Fibroblast of villous mesenchyme (primary cell): ENCODE measurements around the gene GSDMA. TPM values are rescaled to one million over a fixed set of nuclear protein-coding genes. Genes with fewer than 3 reads are reported as not detected.

ENCODE experiments used
- DNase-seq: peaks from one replicate; pipeline ENCODE4 v3.0.0-alpha.2; 2010; ENCODE audit warnings: low read depth
- H3K4me3 ChIP-seq: 2 replicates; pipeline ENCODE4 v1.5.1; 2011; ENCODE audit warnings: low read depth, mild to moderate bottlenecking, low read length
- CTCF ChIP-seq: IDR thresholded peaks from 2 replicates; pipeline ENCODE4 v1.5.1; 2012; ENCODE audit warnings: low read depth, mild to moderate bottlenecking, low read length; ENCODE audit not compliant: insufficient read depth
- total RNA-seq: library from RNA; depleted of rRNA; stranded (reverse); fragments of >200 nt; gene quantifications from 2 replicates; pipeline ENCODE4 v1.2.3, GENCODE V29; 2012

Gene GSDMA
- total RNA-seq, result under 0.01 TPM in 1 of 2 replicates, not detected in the other

GRCh38 chr17:39962642-39963220 is at the start of gene GSDMA:
GSDMA (plus strand) TSS chr17:39963004; CDS start chr17:39965688, 2,684 bp downstream.
- no peak for DNase-seq
- H3K4me3 ChIP-seq, result no peak within 1 kb of the TSS
- TF ChIP-seq CTCF, result no peak

- TF ChIP-seq CTCF, result no peak
- H3K4me3 ChIP-seq, result no peak overlapping the region
- no peak for DNase-seq
These were observed 48.8 kb upstream of the GSDMA start for GRCh38 chr17:39913989-39914388.

- no peak for TF ChIP-seq CTCF
These were observed 47.2 kb upstream of the GSDMA start for GRCh38 chr17:39915559-39915958.

GRCh38 chr17:39916918-39917317 is 45.9 kb upstream of the GSDMA start:
- peak; percentile 14 for DNase-seq
- peak; percentile 11 for TF ChIP-seq CTCF
- H3K4me3 ChIP-seq, result no peak overlapping the region

More at GRCh38 chr17:39915559-39915958, 47.2 kb upstream of the GSDMA start:
- H3K4me3 ChIP-seq, result no peak overlapping the region
- no peak for DNase-seq

GRCh38 chr17:39919087-39919683 is 43.6 kb upstream of the GSDMA start:
- no peak for DNase-seq
- no peak overlapping the region for H3K4me3 ChIP-seq
- no peak for TF ChIP-seq CTCF

GRCh38 chr17:39920218-39921210 is 42.3 kb upstream of the GSDMA start:
- no peak for DNase-seq
- no peak for TF ChIP-seq CTCF
- no peak overlapping the region for H3K4me3 ChIP-seq
